C4-2B (cell line): ENCODE data around the gene LSM2.
"Not testable (repeated sequence)": the region's sequence is repeated elsewhere in the genome, so short reads cannot be mapped to it uniquely, and the experiment has no call there.

Source experiments
- H3K27ac ChIP-seq: fragments of 450-650 bp; 2 replicates; pipeline ENCODE4 v1.5.1; 2017
- CTCF ChIP-seq: fragments of 450-650 bp; conservative IDR thresholded peaks from 2 replicates; pipeline ENCODE4 v1.5.1; 2017; ENCODE audit warnings: mild to moderate bottlenecking
- ZFX ChIP-seq: fragments of 450-650 bp; IDR thresholded peaks from 2 replicates; pipeline ENCODE4 v1.6.1; 2017

LSM2 gene

GRCh38 chr6:31821301-31822035 is 14.7 kb upstream of the LSM2 start:
- peak overlapping the region; percentile 92 for H3K27ac ChIP-seq
- TF ChIP-seq ZFX, result no peak
- no peak for TF ChIP-seq CTCF

GRCh38 chr6:31820399-31820798 is 13.6 kb upstream of the LSM2 start:
- not testable (repeated sequence) for H3K27ac ChIP-seq

GRCh38 chr6:31819871-31820299 is 13.1 kb upstream of the LSM2 start:
- H3K27ac ChIP-seq, result no peak overlapping the region
- TF ChIP-seq ZFX, result no peak
- no peak for TF ChIP-seq CTCF

- H3K27ac ChIP-seq, result not testable (repeated sequence)
These were observed 11.3 kb upstream of the LSM2 start for GRCh38 chr6:31817929-31818511.

GRCh38 chr6:31817133-31817928 is 10.6 kb upstream of the LSM2 start:
- H3K27ac ChIP-seq, result not testable (repeated sequence)

GRCh38 chr6:31815025-31815838 is 8.5 kb upstream of the LSM2 start, which contains the start of the genes HSPA1A and HSPA1L:
Gene HSPA1A (plus strand): TSS chr6:31815543. CDS start chr6:31815757, 214 bp downstream.
Gene HSPA1L (minus strand): TSS chr6:31815283. CDS start chr6:31811972, 3,311 bp downstream.
- TF ChIP-seq ZFX, result no peak
- no peak within 1 kb of the TSS for H3K27ac ChIP-seq

- TF ChIP-seq CTCF (no peak), ZFX (no peak)
- no peak overlapping the region for H3K27ac ChIP-seq
These were observed 7.9 kb upstream of the LSM2 start for GRCh38 chr6:31814677-31815024.

- no peak overlapping the region for H3K27ac ChIP-seq
- TF ChIP-seq ZFX (no peak), CTCF (no peak)
These were observed 6.7 kb upstream of the LSM2 start for GRCh38 chr6:31813465-31813849.

GRCh38 chr6:31811645-31812044 is 4.9 kb upstream of the LSM2 start:
- no peak for TF ChIP-seq CTCF
- TF ChIP-seq ZFX, result no peak
- no peak overlapping the region for H3K27ac ChIP-seq

GRCh38 chr6:31808599-31808998 is 1.8 kb upstream of the LSM2 start:
- not testable (repeated sequence) for H3K27ac ChIP-seq
